GM12891 (cell line): Measurements from ENCODE around the gene C20orf141.

Source experiments
- PAX5 ChIP-seq: IDR thresholded peaks from 2 replicates; pipeline ENCODE4 v1.6.1; 2011; ENCODE audit warnings: low read length, moderate library complexity, mild to moderate bottlenecking; ENCODE audit not compliant: insufficient read depth, severe bottlenecking
- POLR2A ChIP-seq: IDR thresholded peaks from 2 replicates; pipeline ENCODE4 v1.6.1; 2011; ENCODE audit warnings: low read depth, low read length, control low read depth
- POLR2AphosphoS5 ChIP-seq: IDR thresholded peaks from 2 replicates; pipeline ENCODE4 v1.6.1; 2011; ENCODE audit warnings: low read depth, low read length, control low read depth
- POU2F2 ChIP-seq: IDR thresholded peaks from 2 replicates; pipeline ENCODE4 v1.6.1; 2011; ENCODE audit warnings: low read depth, mild to moderate bottlenecking, control low read depth, low read length, moderate library complexity
- SPI1 ChIP-seq: IDR thresholded peaks from 2 replicates; pipeline ENCODE4 v1.6.1; 2011; ENCODE audit warnings: low read depth, low read length, control low read depth
- TAF1 ChIP-seq: IDR thresholded peaks from 2 replicates; pipeline ENCODE4 v1.6.1; 2011; ENCODE audit warnings: low read depth, low read length, control low read depth

DNA sequence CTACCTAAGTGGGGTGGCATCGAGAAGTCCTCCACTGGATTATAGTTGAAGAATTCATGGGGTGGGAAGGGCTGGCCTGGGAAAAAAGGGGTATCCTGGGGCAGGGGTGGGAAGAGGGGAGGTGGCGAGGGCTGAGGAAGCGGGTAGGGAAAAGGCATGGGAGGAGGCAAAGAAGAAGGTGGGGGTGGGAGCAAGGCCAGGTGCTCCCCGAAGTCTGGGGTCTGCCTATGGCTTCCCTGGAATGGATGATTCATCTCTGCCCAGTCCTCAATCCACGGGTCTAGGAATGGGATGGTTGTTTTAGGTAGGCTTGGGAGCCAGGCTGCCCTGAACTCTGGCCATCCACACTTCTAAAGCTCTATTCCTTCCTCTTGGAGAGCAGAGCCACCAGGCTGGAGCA is 21.2 kb downstream of the C20orf141 start:
- TF ChIP-seq POLR2A (no peak), POLR2AphosphoS5 (no peak), TAF1 (no peak), SPI1 (no peak), POU2F2 (no peak), PAX5 (no peak)
